Left colon (tissue), 2 donors: Measurements from ENCODE around the gene AVEN. TPM values are rescaled to one million over a fixed set of nuclear protein-coding genes. Genes with fewer than 3 reads are reported as not detected.
"Not testable (repeated sequence)": the region's sequence is repeated elsewhere in the genome, so short reads cannot be mapped to it uniquely, and the experiment has no call there.

ENCODE experiments used
- ATAC-seq: fragments of 200-7000 bp; cut with Tn5 transposase; one replicate; pipeline ENCODE4 v1.9.1; 2020; ENCODE audit warnings: mild to moderate bottlenecking, moderate library complexity
- DNase-seq, 2 donors: peaks; one replicate each; pipeline ENCODE4 v3.0.0-alpha.2; 2020
- intact Hi-C, 2 donors: fragments of 100-400 bp; cut with DNase I in 1 of 2; cut with micrococcal nuclease in 1 of 2; formaldehyde crosslinking; loops; one replicate each; pipeline versions ENCODE4 v1.11.2 to v1.14.0; 2022; cut with DNase I, micrococcal nuclease
- total RNA-seq, 2 donors: library from RNA; stranded (reverse); fragmentation: NEBNext Ultra II Directional; extraction: Animal tissue kit (Norgen Biotek cat#: 25700); gene quantifications; one replicate each; pipeline ENCODE4 v1.2.1, GENCODE V29; 2021
- donor health status: DM: no; HTN: no; CAD: no.
- donor health status: DM: yes; HTN: yes; CAD: no.

Gene AVEN
- total RNA-seq, 2 donors from 2014 or later, result 10.3 to 11.4 TPM

GRCh38 chr15:34046471-34047145 is 7.6 kb upstream of the AVEN start:
- no peak for ATAC-seq
- no peak for DNase-seq
- intact Hi-C loops, result no loop called here

- no peak for ATAC-seq
- DNase-seq, result no peak
- intact Hi-C loops, result no loop called here
Measured at GRCh38 chr15:34043813-34044212, 4.8 kb upstream of the AVEN start.

- ATAC-seq (no peak), DNase-seq (no peak)
- intact Hi-C loops, result no loop called here
Measured at GRCh38 chr15:34043391-34043790, 4.4 kb upstream of the AVEN start.

GRCh38 chr15:34039790-34040113 is 748 bp upstream of the AVEN start:
- DNase-seq (no peak), ATAC-seq (no peak)
- intact Hi-C loops, result no loop called here

GRCh38 chr15:34038023-34038870 is 757 bp downstream of the AVEN start:
- ATAC-seq (peak; percentile 87), DNase-seq (peak; percentile 74 to 82)
- intact Hi-C loops, result no loop called here

- DNase-seq, result no peak
- intact Hi-C loops, result no loop called here
- no peak for ATAC-seq
Measured at GRCh38 chr15:34031987-34032760, 6.8 kb downstream of the AVEN start.

- no peak for ATAC-seq
Measured at GRCh38 chr15:34027606-34028005, 11.4 kb downstream of the AVEN start.

GRCh38 chr15:34025252-34025651 is 13.8 kb downstream of the AVEN start:
- DNase-seq (no peak), ATAC-seq (no peak)
- intact Hi-C loops, result no loop called here

More at GRCh38 chr15:34027606-34028005, 11.4 kb downstream of the AVEN start:
- intact Hi-C loops, result no loop called here
- DNase-seq, result no peak

GRCh38 chr15:34023907-34024306 is 15.1 kb downstream of the AVEN start:
- ATAC-seq (no peak), DNase-seq (no peak)
- intact Hi-C loops, result no loop called here

- ATAC-seq (no peak), DNase-seq (no peak)
- intact Hi-C loops, result no loop called here
Measured at GRCh38 chr15:34019369-34019990, 19.5 kb downstream of the AVEN start.

GRCh38 chr15:34018738-34019137 is 20.3 kb downstream of the AVEN start:
- ATAC-seq, DNase-seq: not testable (repeated sequence)

GRCh38 chr15:34018021-34018645 is 20.9 kb downstream of the AVEN start:
- no peak for ATAC-seq
- no peak for DNase-seq
- intact Hi-C loops, result no loop called here

More at GRCh38 chr15:34018738-34019137, 20.3 kb downstream of the AVEN start:
- intact Hi-C loops, result not testable (repeated sequence)

GRCh38 chr15:34014556-34014955 is 24.4 kb downstream of the AVEN start:
- intact Hi-C loops, result no loop called here
- DNase-seq (no peak), ATAC-seq (no peak)

GRCh38 chr15:34013746-34014145 is 25.3 kb downstream of the AVEN start:
- no peak for DNase-seq
- intact Hi-C loops, result no loop called here
- no peak for ATAC-seq

- DNase-seq (no peak), ATAC-seq (no peak)
- intact Hi-C loops, result no loop called here
Measured at GRCh38 chr15:34012461-34013028, 26.5 kb downstream of the AVEN start.

- ATAC-seq, result no peak
- intact Hi-C loops, result no loop called here
- DNase-seq, result no peak
Measured at GRCh38 chr15:34011481-34011880, 27.5 kb downstream of the AVEN start.

- intact Hi-C loops, result no loop called here
- DNase-seq (no peak), ATAC-seq (no peak)
Measured at GRCh38 chr15:34010921-34011320, 28.1 kb downstream of the AVEN start.

GRCh38 chr15:34009656-34010055 is 29.3 kb downstream of the AVEN start:
- no peak for ATAC-seq
- intact Hi-C loops, result no loop called here

GRCh38 chr15:34006381-34006780 is 32.6 kb downstream of the AVEN start:
- DNase-seq (no peak), ATAC-seq (no peak)
- intact Hi-C loops, result no loop called here

More at GRCh38 chr15:34009656-34010055, 29.3 kb downstream of the AVEN start:
- DNase-seq, result no peak
